Neural cell (in vitro differentiated cells): ENCODE measurements around the gene RERE. TPM values are rescaled to one million over a fixed set of nuclear protein-coding genes. Genes with fewer than 3 reads are reported as not detected.

Experiments
- H2AFZ ChIP-seq: fragments of 200-600, 300-800 bp; sonication (generic), shearing (Covaris generic); 2 replicates; pipeline ENCODE4 v1.6.0; 2014; ENCODE audit warnings: low read depth, mild to moderate bottlenecking, antibody characterized with exemption, low read length, moderate library complexity
- H3F3A ChIP-seq: fragments of 200-600 bp; shearing (Covaris generic); 2 replicates; pipeline ENCODE4 v1.6.1; 2016; ENCODE audit warnings: mild to moderate bottlenecking, moderate library complexity, mixed read lengths, antibody characterized with exemption, low read length; ENCODE audit not compliant: insufficient read depth, poor library complexity, severe bottlenecking
- H3K27ac ChIP-seq: fragments of 200-600, 300-800 bp; sonication (generic), shearing (Covaris generic); 2 replicates; pipeline ENCODE4 v1.5.1; 2014; ENCODE audit warnings: mild to moderate bottlenecking, low read length, moderate library complexity
- H3K27me3 ChIP-seq: fragments of 300-800, 200-600 bp; sonication (generic), shearing (Covaris generic); 2 replicates; pipeline ENCODE4 v1.6.0; 2014; ENCODE audit warnings: mild to moderate bottlenecking, low read depth, low read length, moderate library complexity; ENCODE audit not compliant: insufficient read depth
- H3K36me3 ChIP-seq: fragments of 300-800, 200-600 bp; sonication (generic), shearing (Covaris generic); 2 replicates; pipeline ENCODE4 v1.5.1; 2014; ENCODE audit warnings: mild to moderate bottlenecking, antibody characterized with exemption, low read length, moderate library complexity; ENCODE audit not compliant: insufficient read depth
- H3K4me2 ChIP-seq: fragments of 300-800, 200-600 bp; sonication (generic), shearing (Covaris generic); 2 replicates; pipeline ENCODE4 v1.6.0; 2014; ENCODE audit warnings: mild to moderate bottlenecking, low read length
- H3K4me3 ChIP-seq: fragments of 300-800, 200-600 bp; sonication (generic), shearing (Covaris generic); 2 replicates; pipeline ENCODE4 v1.5.1; 2014; ENCODE audit warnings: mild to moderate bottlenecking, low read length, moderate library complexity
- H3K79me2 ChIP-seq: fragments of 200-600 bp; shearing (Covaris generic); replicated peaks from 2 replicates; pipeline ENCODE4 v1.6.0; 2014; ENCODE audit warnings: mild to moderate bottlenecking, low read length, moderate library complexity; ENCODE audit not compliant: insufficient read depth
- H3K9ac ChIP-seq: fragments of 300-800, 200-600 bp; sonication (generic), shearing (Covaris generic); 2 replicates; pipeline ENCODE4 v1.6.1; 2016; ENCODE audit warnings: mild to moderate bottlenecking, low read length, mixed read lengths
- H3K9me2 ChIP-seq: fragments of 200-600 bp; shearing (Covaris generic); 2 replicates; pipeline ENCODE4 v1.6.1; 2016; ENCODE audit warnings: mild to moderate bottlenecking, low read length, mixed read lengths; ENCODE audit not compliant: insufficient read depth
- H3K9me3 ChIP-seq: fragments of 200-600, 300-800 bp; sonication (generic), shearing (Covaris generic); 2 replicates; pipeline ENCODE4 v1.6.1; 2016; ENCODE audit warnings: mild to moderate bottlenecking, mixed run types, low read length, moderate library complexity, mixed read lengths
- H4K20me1 ChIP-seq: fragments of 200-600 bp; shearing (Covaris generic); 2 replicates; pipeline ENCODE4 v1.6.1; 2016; ENCODE audit warnings: mild to moderate bottlenecking, mixed run types; ENCODE audit not compliant: insufficient read depth
- EP300 ChIP-seq: fragments of 450-650 bp; conservative IDR thresholded peaks from 2 replicates; pipeline ENCODE4 v1.6.1; 2014; ENCODE audit warnings: antibody characterized with exemption, mild to moderate bottlenecking, moderate library complexity; ENCODE audit not compliant: poor library complexity, severe bottlenecking
- EZH2 ChIP-seq: fragments of 200-600, 300-800 bp; shearing (Covaris generic), sonication (generic); IDR thresholded peaks from 2 replicates; pipeline ENCODE4 v1.6.1; 2014; ENCODE audit warnings: antibody characterized with exemption, low read length, borderline replicate concordance, mild to moderate bottlenecking; ENCODE audit not compliant: insufficient read depth, poor library complexity, severe bottlenecking
- MXI1 ChIP-seq: fragments of 450-650 bp; conservative IDR thresholded peaks from 2 replicates; pipeline ENCODE4 v1.6.1; 2014; ENCODE audit warnings: antibody characterized with exemption, mild to moderate bottlenecking; ENCODE audit not compliant: poor library complexity, severe bottlenecking
- POLR2AphosphoS5 ChIP-seq: IDR thresholded peaks from 2 replicates; pipeline ENCODE4 v1.6.1; 2012
- RAD21 ChIP-seq: fragments of 450-650 bp; conservative IDR thresholded peaks from 2 replicates; pipeline ENCODE4 v1.6.1; 2014; ENCODE audit warnings: antibody characterized with exemption, mild to moderate bottlenecking, moderate library complexity
- SMC3 ChIP-seq: fragments of 450-650 bp; conservative IDR thresholded peaks from 2 replicates; pipeline ENCODE4 v1.6.1; 2014; ENCODE audit warnings: antibody characterized with exemption, mild to moderate bottlenecking, moderate library complexity; ENCODE audit not compliant: poor library complexity
- TAF1 ChIP-seq: IDR thresholded peaks from 2 replicates; pipeline ENCODE4 v1.6.1; 2012; ENCODE audit warnings: low read depth
- polyA plus RNA-seq: library from polyadenylated mRNA; depleted of rRNA; stranded (reverse); fragments of >200 nt; gene quantifications from 2 replicates; pipeline ENCODE4 v1.2.3, GENCODE V29; 2014
- TF ChIP-seq, protein P1 (sequence below): fragments of 450-650 bp; IDR thresholded peaks from 2 replicates; pipeline ENCODE4 v1.5.1; 2014; ENCODE audit warnings: antibody characterized with exemption, mild to moderate bottlenecking, moderate library complexity; ENCODE audit not compliant: poor library complexity, severe bottlenecking
- TF ChIP-seq, protein P2 (sequence below): IDR thresholded peaks from 2 replicates; pipeline ENCODE4 v1.6.1; 2012; ENCODE audit warnings: borderline replicate concordance

RERE gene
- polyA plus RNA-seq, 1 donor from 2014 or later = 21.0 TPM

DNA sequence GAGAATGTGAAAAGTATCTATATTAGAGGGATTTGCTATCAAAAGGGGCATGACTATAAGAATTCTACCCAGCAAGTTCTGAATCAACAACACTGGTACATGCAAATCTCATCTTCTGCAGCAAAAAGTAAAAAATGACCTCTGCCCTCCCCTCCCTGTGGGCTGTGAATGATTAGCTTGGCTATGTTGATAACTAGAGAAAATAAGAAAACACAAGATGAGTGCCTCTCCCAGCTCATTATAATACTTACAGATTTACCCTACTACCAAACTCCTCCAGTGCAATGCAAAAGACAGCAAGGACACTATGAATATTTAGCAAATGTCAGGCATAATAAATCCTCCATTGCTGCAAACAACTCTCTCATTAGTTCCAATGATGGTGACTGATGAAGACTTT lies 397.1 kb downstream of the RERE start:
- H3K4me3 ChIP-seq = peak overlapping the region; percentile 19

DNA sequence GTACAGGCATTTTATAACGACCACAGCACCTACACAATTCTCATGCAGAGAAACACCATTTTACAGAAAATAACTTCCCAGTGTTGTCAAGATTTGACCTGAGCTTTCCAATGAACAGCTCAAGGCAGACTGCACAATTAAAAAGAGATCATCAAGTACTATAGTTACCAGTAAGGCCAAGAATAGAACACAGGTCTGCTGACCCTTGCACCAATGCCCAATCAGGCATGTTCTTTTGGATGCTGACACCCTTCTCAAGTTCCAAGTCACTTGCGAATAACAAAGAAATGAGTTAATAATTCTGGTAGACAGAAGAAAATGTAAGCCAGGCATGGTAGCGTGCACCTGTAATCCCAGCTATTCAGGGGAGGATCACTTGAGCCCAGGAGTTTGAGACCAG lies 397.6 kb downstream of the RERE start:
- Histone ChIP-seq H3K4me2 (no peak overlapping the region), H2AFZ (no peak overlapping the region), H3K9me3 (no peaks in the 10 kb centered on the region), H3K27ac (no peak overlapping the region), H3F3A (peaks cover 4% of the 10 kb centered on the region), H3K9me2 (no peaks in the 10 kb centered on the region), H4K20me1 (peaks cover 29% of the 10 kb centered on the region), H3K4me3 (peak overlapping the region; percentile 19), H3K36me3 (peaks cover 5% of the 10 kb centered on the region), H3K9ac (no peak overlapping the region), H3K79me2 (peaks cover 30% of the 10 kb centered on the region), H3K27me3 (no peaks in the 10 kb centered on the region)
- TF ChIP-seq MXI1 (no peak), TAF1 (no peak), POLR2AphosphoS5 (no peak), EP300 (no peak), EZH2 (no peak), RAD21 (no peak), SMC3 (no peak)
- TF ChIP-seq, protein P1, sequence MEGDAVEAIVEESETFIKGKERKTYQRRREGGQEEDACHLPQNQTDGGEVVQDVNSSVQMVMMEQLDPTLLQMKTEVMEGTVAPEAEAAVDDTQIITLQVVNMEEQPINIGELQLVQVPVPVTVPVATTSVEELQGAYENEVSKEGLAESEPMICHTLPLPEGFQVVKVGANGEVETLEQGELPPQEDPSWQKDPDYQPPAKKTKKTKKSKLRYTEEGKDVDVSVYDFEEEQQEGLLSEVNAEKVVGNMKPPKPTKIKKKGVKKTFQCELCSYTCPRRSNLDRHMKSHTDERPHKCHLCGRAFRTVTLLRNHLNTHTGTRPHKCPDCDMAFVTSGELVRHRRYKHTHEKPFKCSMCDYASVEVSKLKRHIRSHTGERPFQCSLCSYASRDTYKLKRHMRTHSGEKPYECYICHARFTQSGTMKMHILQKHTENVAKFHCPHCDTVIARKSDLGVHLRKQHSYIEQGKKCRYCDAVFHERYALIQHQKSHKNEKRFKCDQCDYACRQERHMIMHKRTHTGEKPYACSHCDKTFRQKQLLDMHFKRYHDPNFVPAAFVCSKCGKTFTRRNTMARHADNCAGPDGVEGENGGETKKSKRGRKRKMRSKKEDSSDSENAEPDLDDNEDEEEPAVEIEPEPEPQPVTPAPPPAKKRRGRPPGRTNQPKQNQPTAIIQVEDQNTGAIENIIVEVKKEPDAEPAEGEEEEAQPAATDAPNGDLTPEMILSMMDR = no peak
- TF ChIP-seq, protein P2, sequence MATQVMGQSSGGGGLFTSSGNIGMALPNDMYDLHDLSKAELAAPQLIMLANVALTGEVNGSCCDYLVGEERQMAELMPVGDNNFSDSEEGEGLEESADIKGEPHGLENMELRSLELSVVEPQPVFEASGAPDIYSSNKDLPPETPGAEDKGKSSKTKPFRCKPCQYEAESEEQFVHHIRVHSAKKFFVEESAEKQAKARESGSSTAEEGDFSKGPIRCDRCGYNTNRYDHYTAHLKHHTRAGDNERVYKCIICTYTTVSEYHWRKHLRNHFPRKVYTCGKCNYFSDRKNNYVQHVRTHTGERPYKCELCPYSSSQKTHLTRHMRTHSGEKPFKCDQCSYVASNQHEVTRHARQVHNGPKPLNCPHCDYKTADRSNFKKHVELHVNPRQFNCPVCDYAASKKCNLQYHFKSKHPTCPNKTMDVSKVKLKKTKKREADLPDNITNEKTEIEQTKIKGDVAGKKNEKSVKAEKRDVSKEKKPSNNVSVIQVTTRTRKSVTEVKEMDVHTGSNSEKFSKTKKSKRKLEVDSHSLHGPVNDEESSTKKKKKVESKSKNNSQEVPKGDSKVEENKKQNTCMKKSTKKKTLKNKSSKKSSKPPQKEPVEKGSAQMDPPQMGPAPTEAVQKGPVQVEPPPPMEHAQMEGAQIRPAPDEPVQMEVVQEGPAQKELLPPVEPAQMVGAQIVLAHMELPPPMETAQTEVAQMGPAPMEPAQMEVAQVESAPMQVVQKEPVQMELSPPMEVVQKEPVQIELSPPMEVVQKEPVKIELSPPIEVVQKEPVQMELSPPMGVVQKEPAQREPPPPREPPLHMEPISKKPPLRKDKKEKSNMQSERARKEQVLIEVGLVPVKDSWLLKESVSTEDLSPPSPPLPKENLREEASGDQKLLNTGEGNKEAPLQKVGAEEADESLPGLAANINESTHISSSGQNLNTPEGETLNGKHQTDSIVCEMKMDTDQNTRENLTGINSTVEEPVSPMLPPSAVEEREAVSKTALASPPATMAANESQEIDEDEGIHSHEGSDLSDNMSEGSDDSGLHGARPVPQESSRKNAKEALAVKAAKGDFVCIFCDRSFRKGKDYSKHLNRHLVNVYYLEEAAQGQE = no peak

More for the DNA sequence above, 397.1 kb downstream of the RERE start:
- Histone ChIP-seq H4K20me1 (peaks cover 29% of the 10 kb centered on the region), H3K36me3 (peaks cover 5% of the 10 kb centered on the region), H2AFZ (no peak overlapping the region), H3K9me3 (no peaks in the 10 kb centered on the region), H3K9ac (no peak overlapping the region), H3K27ac (no peak overlapping the region), H3F3A (peaks cover 4% of the 10 kb centered on the region), H3K79me2 (peaks cover 30% of the 10 kb centered on the region), H3K4me2 (no peak overlapping the region), H3K27me3 (no peaks in the 10 kb centered on the region), H3K9me2 (no peaks in the 10 kb centered on the region)
- TF ChIP-seq TAF1 (no peak), EP300 (no peak), POLR2AphosphoS5 (no peak), SMC3 (no peak), MXI1 (no peak), EZH2 (no peak), RAD21 (no peak)
- TF ChIP-seq, protein P2 = no peak
- TF ChIP-seq, protein P1 = no peak
